ENCODE results near the gene VPS13A. TPM values are rescaled to one million over a fixed set of nuclear protein-coding genes. Genes with fewer than 3 reads are reported as not detected.

The VPS13A gene
- total and polyA plus RNA-seq, 9 of the 15 experiments (the other 6 are each of a cell fraction or from before 2014, with no cell fraction given) = 5.6 to 29.9 (median 14.7) TPM

DNA sequence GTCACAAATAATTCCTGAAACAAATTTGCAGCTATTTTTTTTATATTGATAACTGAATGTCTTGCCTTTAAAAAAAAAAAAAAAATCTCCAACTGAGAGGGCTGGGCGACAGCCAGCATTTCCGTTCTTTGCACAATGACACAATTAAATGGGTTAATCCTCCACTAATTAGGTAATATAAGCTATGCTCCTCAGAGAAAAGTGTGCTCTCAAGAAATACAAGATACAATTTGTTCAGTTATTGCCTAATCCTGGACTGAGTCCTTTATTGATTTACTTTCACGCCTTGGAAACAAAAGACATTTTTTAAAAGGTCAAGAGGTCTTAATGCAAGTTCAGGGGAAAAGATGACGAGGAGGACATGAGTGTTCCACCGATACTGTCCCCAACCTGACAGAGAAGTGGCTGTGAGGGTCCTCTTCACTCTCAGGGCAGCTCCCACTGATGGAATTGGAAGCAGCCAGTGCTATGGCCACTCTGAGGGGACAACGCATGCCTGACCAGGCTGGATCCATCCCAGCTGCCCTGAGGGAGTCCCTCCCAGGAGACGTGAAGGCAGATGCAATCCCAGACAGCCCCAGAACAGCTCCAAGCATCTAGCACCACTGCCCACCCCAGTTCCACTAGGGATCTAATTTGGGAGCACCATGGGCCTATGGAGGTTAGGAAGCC is 250.1 kb downstream of the VPS13A start (continued):
- no peak for TF ChIP-seq ARID4B (CRISPR knock-in tag; IDR thresholded peaks at IDR 0.05)
- no peak for TF ChIP-seq NFATC3 (IDR thresholded peaks at IDR 0.05)
- TF ChIP-seq ASH1L (IDR thresholded peaks at IDR 0.05; ENCODE audit: borderline replicate concordance, low read depth, partially characterized antibody) = no peak
- TF ChIP-seq ATF6 (CRISPR knock-in tag; IDR thresholded peaks at IDR 0.05) = no peak
- no peak for TF ChIP-seq MXI1 (IDR thresholded peaks at IDR 0.05; ENCODE audit: low read depth, low read length)
- no peak for TF ChIP-seq SMARCA4 (IDR thresholded peaks at IDR 0.05)

Data from K562 (cell line).